GF-D8 (cell line): ENCODE results near the gene HERC4.
"Not testable (repeated sequence)": the region's sequence is repeated elsewhere in the genome, so short reads cannot be mapped to it uniquely, and the experiment has no call there.

ENCODE experiments used
- DNase-seq: peaks from one replicate; lab custom pipeline; 2025; lab: John Stamatoyannopoulos, UW

HERC4 gene

GRCh38 chr10:68092512-68092911 is 17.4 kb upstream of the HERC4 start:
- DNase-seq, result no peak

- DNase-seq, result no peak
Observed at GRCh38 chr10:68090586-68090985, 15.5 kb upstream of the HERC4 start.

GRCh38 chr10:68088740-68089139 is 13.7 kb upstream of the HERC4 start:
- no peak for DNase-seq

GRCh38 chr10:68087685-68088401 is 12.8 kb upstream of the HERC4 start:
- no peak for DNase-seq

- no peak for DNase-seq
Observed at GRCh38 chr10:68086910-68087684, 12.0 kb upstream of the HERC4 start.

GRCh38 chr10:68086011-68086410 is 10.9 kb upstream of the HERC4 start:
- no peak for DNase-seq

DNA sequence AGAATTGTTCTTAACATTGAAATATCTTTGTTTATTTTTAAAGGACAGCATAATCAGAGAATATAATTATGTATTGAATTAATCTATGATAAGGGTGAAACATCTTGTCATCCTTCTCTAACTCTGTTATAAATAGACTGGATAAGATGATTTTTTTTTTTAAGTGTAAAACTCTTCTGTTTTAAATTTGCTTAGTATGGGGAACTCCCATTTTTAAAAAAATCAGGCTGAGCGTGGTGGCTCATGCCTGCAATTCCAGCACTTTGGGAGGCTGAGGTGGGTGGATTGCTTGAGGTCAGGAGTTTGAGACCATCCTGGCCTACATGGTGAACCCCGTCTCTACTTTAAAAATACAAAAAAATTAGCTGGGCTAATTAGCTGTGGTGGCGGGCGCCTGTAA is 9.4 kb upstream of the HERC4 start:
- no peak for DNase-seq

DNA sequence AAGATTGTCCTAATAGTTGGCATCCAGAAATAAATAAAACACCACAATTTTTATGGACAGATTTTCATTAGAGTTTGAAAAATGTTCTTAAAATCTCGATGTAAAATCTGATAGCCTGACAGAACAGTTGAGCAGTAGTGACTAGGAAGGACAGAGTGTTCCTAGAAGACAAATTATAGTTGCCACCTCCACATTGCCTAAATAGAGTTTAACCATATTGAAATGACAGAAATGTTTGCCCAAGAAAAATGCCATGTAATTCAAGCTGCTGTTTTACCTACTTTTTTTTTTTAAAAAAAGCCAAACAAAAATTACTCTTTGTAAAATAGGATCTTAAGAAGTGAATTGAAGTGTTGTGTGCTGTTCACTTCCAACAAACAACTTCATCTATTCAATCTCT is 8.9 kb upstream of the HERC4 start:
- DNase-seq, result no peak

GRCh38 chr10:68082872-68083271 is 7.8 kb upstream of the HERC4 start:
- DNase-seq, result no peak

GRCh38 chr10:68081916-68082315 is 6.8 kb upstream of the HERC4 start:
- DNase-seq, result no peak

GRCh38 chr10:68080853-68081431 is 5.9 kb upstream of the HERC4 start:
- DNase-seq, result no peak

GRCh38 chr10:68079434-68079833 is 4.4 kb upstream of the HERC4 start:
- no peak for DNase-seq

- DNase-seq, result no peak
Observed at GRCh38 chr10:68077026-68077425, 1.9 kb upstream of the HERC4 start.

GRCh38 chr10:68076081-68076480 is 998 bp upstream of the HERC4 start:
- not testable (repeated sequence) for DNase-seq

- DNase-seq, result no peak
Observed at GRCh38 chr10:68075550-68076004, 494 bp upstream of the HERC4 start.

- no peak for DNase-seq
Observed at GRCh38 chr10:68074031-68074774, 880 bp downstream of the HERC4 start.

GRCh38 chr10:68073631-68074030 is 1.5 kb downstream of the HERC4 start:
- DNase-seq, result no peak

DNA sequence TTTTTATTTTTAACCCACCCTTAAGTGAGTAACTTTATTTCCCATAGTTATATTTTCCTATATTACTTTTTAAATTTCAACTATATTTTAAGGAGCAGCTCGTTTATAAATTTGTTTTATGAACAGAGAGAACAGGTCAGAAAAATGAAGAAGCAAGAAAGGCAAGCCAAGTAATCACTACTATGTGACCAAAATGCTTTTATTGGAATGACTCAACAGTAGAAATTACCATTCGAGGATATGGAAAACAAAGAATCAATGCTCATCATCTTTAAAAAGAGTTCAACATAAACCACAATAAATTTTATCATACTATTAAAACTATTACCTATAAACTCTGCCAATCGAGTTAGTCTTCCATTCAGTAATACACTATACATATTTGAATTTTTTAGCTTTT is 7.6 kb downstream of the HERC4 start:
- DNase-seq, result no peak

GRCh38 chr10:68067029-68067428 is 8.1 kb downstream of the HERC4 start:
- no peak for DNase-seq

DNA sequence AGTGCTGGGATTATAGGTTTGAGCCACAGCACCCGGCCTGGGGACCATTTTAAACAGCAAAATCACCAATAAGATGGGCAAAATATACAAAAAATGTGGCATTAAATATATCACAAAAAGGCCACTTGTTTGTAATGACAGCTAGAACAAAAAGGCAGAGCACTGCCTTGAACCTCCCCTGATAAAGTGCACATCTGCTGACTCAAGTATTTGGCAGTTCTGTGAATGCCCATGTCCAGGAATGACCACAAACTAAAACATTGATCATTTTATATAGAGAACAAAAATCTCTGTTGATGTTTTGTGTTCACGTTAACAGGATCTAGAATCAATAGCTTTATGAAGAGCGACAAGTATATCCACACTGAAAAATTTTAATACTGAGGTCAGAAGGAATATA is 21.5 kb downstream of the HERC4 start:
- no peak for DNase-seq

- peak; percentile 43 for DNase-seq
Observed at GRCh38 chr10:68052463-68052862, 22.6 kb downstream of the HERC4 start.

DNA sequence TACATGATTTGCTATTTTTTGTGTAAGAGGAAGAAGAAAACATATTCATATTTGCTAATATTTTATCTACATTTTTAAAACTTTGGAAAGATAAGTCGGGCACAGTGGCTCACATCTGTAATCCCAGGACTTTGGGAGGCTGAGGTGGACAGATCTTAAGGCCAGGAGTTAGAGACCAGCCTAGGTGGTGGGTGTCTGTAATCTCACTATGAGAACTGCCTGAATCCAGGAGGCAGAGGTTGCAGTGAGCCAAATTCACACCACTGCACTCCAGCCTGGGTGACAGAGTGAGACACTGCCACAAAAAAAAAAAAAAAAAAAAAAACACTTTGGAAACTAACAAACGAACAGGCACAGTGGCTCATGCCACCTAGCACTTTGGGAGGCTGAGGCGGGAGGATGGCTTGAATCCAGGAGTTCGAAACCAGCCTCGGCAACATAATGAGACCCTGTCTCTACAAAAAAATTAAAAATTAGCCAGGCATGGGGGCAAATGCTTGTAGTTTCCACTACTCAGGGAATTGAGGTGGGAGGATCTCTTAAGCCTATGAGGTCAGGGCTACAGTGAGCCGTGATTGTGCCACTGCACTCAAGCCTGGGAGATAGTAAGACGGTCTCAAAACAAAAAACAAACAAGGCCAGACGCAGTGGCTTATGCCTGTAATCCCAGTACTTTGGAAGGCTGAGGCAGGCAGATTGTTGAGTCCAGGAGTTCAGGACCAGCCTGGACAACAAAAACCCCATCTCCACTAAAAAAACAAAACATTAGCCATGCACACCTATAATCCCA is 25.6 kb downstream of the HERC4 start:
- no peak for DNase-seq
